ENCODE measurements around the gene LILRB2. TPM values are rescaled to one million over a fixed set of nuclear protein-coding genes. Genes with fewer than 3 reads are reported as not detected.

Gene LILRB2
- total and polyA plus RNA-seq, 5 experiments from 2014 or later = 0.47 TPM; not detected in 3

Small RNA genes within 50 kb of the gene (microRNA-seq; reads per million reads assigned to microRNA genes)
- not detected for gene MIR4752 (ENCODE audit: borderline microRNAs expressed)

Other genes starting within 250 kb of the LILRB2 start
- gene VSTM1, start 217.2 kb downstream of the LILRB2 start, total RNA-seq = not detected
- gene VSTM1, start 217.2 kb downstream of the LILRB2 start, polyA plus RNA-seq = not detected
- gene TARM1, start 199.7 kb downstream of the LILRB2 start, total RNA-seq = not detected
- gene TARM1, start 199.7 kb downstream of the LILRB2 start, polyA plus RNA-seq = not detected
- under 1 TPM in 1 of 2 experiments, not detected in 1; 0.33 TPM for gene OSCAR, start 180.3 kb downstream of the LILRB2 start, total RNA-seq
- gene OSCAR, start 180.3 kb downstream of the LILRB2 start, polyA plus RNA-seq = under 1 TPM in 1 of 3 donors, not detected in 2; 0.16 TPM
- 100 to 1,000 TPM; 103 to 112 TPM for gene NDUFA3, start 178.3 kb downstream of the LILRB2 start, total RNA-seq
- gene NDUFA3, start 178.3 kb downstream of the LILRB2 start, polyA plus RNA-seq = 100 to 1,000 TPM; 489 to 564 (median 529) TPM
- 10 to 100 TPM; 14.2 to 16.8 TPM for gene TFPT, start 165.5 kb downstream of the LILRB2 start, total RNA-seq
- gene TFPT, start 165.5 kb downstream of the LILRB2 start, polyA plus RNA-seq = 10 to 100 TPM; 17.4 to 24.4 (median 23.0) TPM
- 10 to 100 TPM; 76.4 to 86.8 TPM for gene PRPF31, start 165.4 kb downstream of the LILRB2 start, total RNA-seq
- gene PRPF31, start 165.4 kb downstream of the LILRB2 start, polyA plus RNA-seq = 10 to 100 TPM; 64.0 to 82.4 (median 80.8) TPM
- 10 to 100 TPM; 65.0 to 71.4 TPM for gene CNOT3, start 143.3 kb downstream of the LILRB2 start, total RNA-seq
- 10 to 100 TPM in 1 of 3 donors, 1 to 10 TPM in 2; 6.6 to 14.5 (median 7.9) TPM for gene CNOT3, start 143.3 kb downstream of the LILRB2 start, polyA plus RNA-seq
- 10 to 100 TPM; 18.5 to 20.5 TPM for gene LENG1, start 121.4 kb downstream of the LILRB2 start, total RNA-seq
- gene LENG1, start 121.4 kb downstream of the LILRB2 start, polyA plus RNA-seq = 10 to 100 TPM in 1 of 3 donors, 1 to 10 TPM in 2; 7.7 to 13.9 (median 9.3) TPM
- not detected for gene TMC4, start 108.0 kb downstream of the LILRB2 start, total RNA-seq
- gene TMC4, start 108.0 kb downstream of the LILRB2 start, polyA plus RNA-seq = under 1 TPM in 1 of 3 donors, not detected in 2; 0.13 TPM
- gene MBOAT7, start 91.5 kb downstream of the LILRB2 start, total RNA-seq = 10 to 100 TPM; 35.9 to 36.1 TPM
- gene MBOAT7, start 91.5 kb downstream of the LILRB2 start, polyA plus RNA-seq = 10 to 100 TPM; 11.9 to 17.9 (median 14.8) TPM
- gene TSEN34, start 89.8 kb downstream of the LILRB2 start, total RNA-seq = 10 to 100 TPM; 25.2 to 25.6 TPM
- 10 to 100 TPM; 23.4 to 38.7 (median 33.3) TPM for gene TSEN34, start 89.8 kb downstream of the LILRB2 start, polyA plus RNA-seq
- 1,000 to 10,000 TPM; 1,288 to 1,335 TPM for gene RPS9, start 80.3 kb downstream of the LILRB2 start, total RNA-seq
- 1,000 to 10,000 TPM; 1,265 to 1,506 (median 1,311) TPM for gene RPS9, start 80.3 kb downstream of the LILRB2 start, polyA plus RNA-seq
- under 1 TPM in 1 of 2 experiments, not detected in 1; 0.62 TPM for gene LILRB3, start 58.1 kb downstream of the LILRB2 start, total RNA-seq
- not detected for gene LILRB3, start 58.1 kb downstream of the LILRB2 start, polyA plus RNA-seq
- gene LILRA6, start 38.3 kb downstream of the LILRB2 start, total RNA-seq = under 1 TPM; 0.25 to 0.39 TPM
- not detected for gene LILRA6, start 38.3 kb downstream of the LILRB2 start, polyA plus RNA-seq
- under 1 TPM; 0.22 to 0.52 TPM for gene LILRB5, start 23.8 kb downstream of the LILRB2 start, total RNA-seq
- gene LILRB5, start 23.8 kb downstream of the LILRB2 start, polyA plus RNA-seq = not detected
- gene LILRA5, start 32.1 kb upstream of the LILRB2 start, total RNA-seq = not detected
- under 1 TPM in 1 of 3 donors, not detected in 2; 0.32 TPM for gene LILRA5, start 32.1 kb upstream of the LILRB2 start, polyA plus RNA-seq
- under 1 TPM in 1 of 2 experiments, not detected in 1; 0.44 TPM for gene LILRA4, start 58.1 kb upstream of the LILRB2 start, total RNA-seq
- not detected for gene LILRA4, start 58.1 kb upstream of the LILRB2 start, polyA plus RNA-seq
- gene LAIR1, start 83.8 kb upstream of the LILRB2 start, total RNA-seq = 10 to 100 TPM; 67.4 to 71.1 TPM
- gene LAIR1, start 83.8 kb upstream of the LILRB2 start, polyA plus RNA-seq = 100 to 1,000 TPM in 1 of 3 donors, 10 to 100 TPM in 2; 58.3 to 104 (median 59.9) TPM
- not detected for gene TTYH1, start 134.4 kb upstream of the LILRB2 start, total RNA-seq
- gene TTYH1, start 134.4 kb upstream of the LILRB2 start, polyA plus RNA-seq = under 1 TPM in 2 of 3 donors, not detected in 1; 0.04 to 0.65 TPM
- 100 to 1,000 TPM; 610 to 639 TPM for gene LENG8, start 168.1 kb upstream of the LILRB2 start, total RNA-seq
- gene LENG8, start 168.1 kb upstream of the LILRB2 start, polyA plus RNA-seq = 1 to 10 TPM; 4.5 to 8.6 (median 6.5) TPM
- 1 to 10 TPM; 5.2 to 5.8 TPM for gene LENG9, start 182.7 kb upstream of the LILRB2 start, total RNA-seq
- gene LENG9, start 182.7 kb upstream of the LILRB2 start, polyA plus RNA-seq = under 1 TPM in 2 of 3 donors, not detected in 1; 0.22 to 0.36 TPM
- gene CDC42EP5, start 192.2 kb upstream of the LILRB2 start, total RNA-seq = not detected
- gene CDC42EP5, start 192.2 kb upstream of the LILRB2 start, polyA plus RNA-seq = not detected
- not detected for gene LAIR2, start 221.7 kb upstream of the LILRB2 start, total RNA-seq
- gene LAIR2, start 221.7 kb upstream of the LILRB2 start, polyA plus RNA-seq = 10 to 100 TPM in 1 of 3 donors, 1 to 10 TPM in 1, not detected in 1; 1.8 to 17.2 TPM